Neural progenitor cell (in vitro differentiated cells): ENCODE results near the gene TTLL8. TPM values are rescaled to one million over a fixed set of nuclear protein-coding genes. Genes with fewer than 3 reads are reported as not detected.

Experiments used
- DNase-seq: peaks from one replicate; pipeline ENCODE4 v3.0.0-alpha.2; 2016; ENCODE audit warnings: low spot score
- H2AFZ ChIP-seq: fragments of 200-600 bp; sonication (generic); replicated peaks from 2 replicates; pipeline ENCODE4 v1.6.1; 2016; ENCODE audit warnings: antibody characterized with exemption
- H3F3A ChIP-seq: fragments of 200-600 bp; sonication (generic); 2 replicates; pipeline ENCODE4 v1.6.1; 2016; ENCODE audit warnings: antibody characterized with exemption, low read depth
- H3K27ac ChIP-seq: fragments of 200-600 bp; sonication (generic); 2 replicates; pipeline ENCODE4 v1.5.1; 2016; ENCODE audit warnings: mild to moderate bottlenecking
- H3K27me3 ChIP-seq: fragments of 200-600 bp; sonication (generic); 2 replicates; pipeline ENCODE4 v1.6.1; 2016; ENCODE audit warnings: mild to moderate bottlenecking, moderate library complexity
- H3K36me3 ChIP-seq: fragments of 200-600 bp; sonication (generic); 2 replicates; pipeline ENCODE4 v1.5.1; 2016
- H3K4me1 ChIP-seq: fragments of 200-600 bp; sonication (generic); 2 replicates; pipeline ENCODE4 v1.6.1; 2016; ENCODE audit warnings: mixed run types
- H3K4me2 ChIP-seq: fragments of 200-600 bp; sonication (generic); 2 replicates; pipeline ENCODE4 v1.6.1; 2016
- H3K4me3 ChIP-seq: fragments of 200-600 bp; sonication (generic); 2 replicates; pipeline ENCODE4 v1.5.1; 2016
- H3K79me2 ChIP-seq: fragments of 200-600 bp; sonication (generic); 2 replicates; pipeline ENCODE4 v1.6.1; 2016; ENCODE audit warnings: low read depth
- H3K9ac ChIP-seq: fragments of 200-600 bp; sonication (generic); 2 replicates; pipeline ENCODE4 v1.6.1; 2016
- H3K9me3 ChIP-seq: fragments of 200-600 bp; sonication (generic); 2 replicates; pipeline ENCODE4 v1.5.1; 2016; ENCODE audit warnings: low read depth
- H4K20me1 ChIP-seq: fragments of 200-600 bp; sonication (generic); 2 replicates; pipeline ENCODE4 v1.6.1; 2016; ENCODE audit warnings: low read depth
- H3K27ac Mint-ChIP-seq: 3 replicates; pipeline ENCODE4 v1.8.0; 2021; ENCODE audit warnings: mixed read lengths
- H3K27me3 Mint-ChIP-seq: 2 replicates; pipeline ENCODE4 v1.8.0; 2022; ENCODE audit warnings: low read depth, mild to moderate bottlenecking, inconsistent platforms, moderate library complexity, mixed read lengths; ENCODE audit not compliant: insufficient read depth
- H3K36me3 Mint-ChIP-seq: 3 replicates; pipeline ENCODE4 v1.8.0; 2021; ENCODE audit warnings: mixed read lengths
- H3K4me1 Mint-ChIP-seq: 3 replicates; pipeline ENCODE4 v1.8.0; 2021; ENCODE audit warnings: mixed read lengths
- H3K4me3 Mint-ChIP-seq: 3 replicates; pipeline ENCODE4 v1.8.0; 2021; ENCODE audit warnings: mild to moderate bottlenecking, moderate library complexity, mixed read lengths
- H3K9me3 Mint-ChIP-seq: 3 replicates; pipeline ENCODE4 v1.8.0; 2020; ENCODE audit warnings: mixed read lengths
- EZH2 ChIP-seq: fragments of 200-600 bp; sonication (generic); IDR thresholded peaks from 2 replicates; pipeline ENCODE4 v1.6.1; 2017; ENCODE audit warnings: antibody characterized with exemption, mild to moderate bottlenecking, moderate library complexity
- EZH2phosphoT487 ChIP-seq: fragments of 200-600 bp; sonication (generic); IDR thresholded peaks from 2 replicates; pipeline ENCODE4 v1.6.1; 2017; ENCODE audit warnings: antibody characterized with exemption
- total RNA-seq: library from RNA; depleted of rRNA; stranded (reverse); fragments of >200 nt; gene quantifications from 2 replicates; pipeline ENCODE4 v1.2.3, GENCODE V29; 2015; ENCODE audit warnings: low replicate concordance
- TF ChIP-seq, protein P1 (sequence below): fragments of 200-600 bp; sonication (generic); IDR thresholded peaks from 2 replicates; pipeline ENCODE4 v1.5.1; 2017; ENCODE audit warnings: antibody characterized with exemption, mild to moderate bottlenecking

TTLL8 gene
- total RNA-seq, 1 donor from 2014 or later = not detected

DNA sequence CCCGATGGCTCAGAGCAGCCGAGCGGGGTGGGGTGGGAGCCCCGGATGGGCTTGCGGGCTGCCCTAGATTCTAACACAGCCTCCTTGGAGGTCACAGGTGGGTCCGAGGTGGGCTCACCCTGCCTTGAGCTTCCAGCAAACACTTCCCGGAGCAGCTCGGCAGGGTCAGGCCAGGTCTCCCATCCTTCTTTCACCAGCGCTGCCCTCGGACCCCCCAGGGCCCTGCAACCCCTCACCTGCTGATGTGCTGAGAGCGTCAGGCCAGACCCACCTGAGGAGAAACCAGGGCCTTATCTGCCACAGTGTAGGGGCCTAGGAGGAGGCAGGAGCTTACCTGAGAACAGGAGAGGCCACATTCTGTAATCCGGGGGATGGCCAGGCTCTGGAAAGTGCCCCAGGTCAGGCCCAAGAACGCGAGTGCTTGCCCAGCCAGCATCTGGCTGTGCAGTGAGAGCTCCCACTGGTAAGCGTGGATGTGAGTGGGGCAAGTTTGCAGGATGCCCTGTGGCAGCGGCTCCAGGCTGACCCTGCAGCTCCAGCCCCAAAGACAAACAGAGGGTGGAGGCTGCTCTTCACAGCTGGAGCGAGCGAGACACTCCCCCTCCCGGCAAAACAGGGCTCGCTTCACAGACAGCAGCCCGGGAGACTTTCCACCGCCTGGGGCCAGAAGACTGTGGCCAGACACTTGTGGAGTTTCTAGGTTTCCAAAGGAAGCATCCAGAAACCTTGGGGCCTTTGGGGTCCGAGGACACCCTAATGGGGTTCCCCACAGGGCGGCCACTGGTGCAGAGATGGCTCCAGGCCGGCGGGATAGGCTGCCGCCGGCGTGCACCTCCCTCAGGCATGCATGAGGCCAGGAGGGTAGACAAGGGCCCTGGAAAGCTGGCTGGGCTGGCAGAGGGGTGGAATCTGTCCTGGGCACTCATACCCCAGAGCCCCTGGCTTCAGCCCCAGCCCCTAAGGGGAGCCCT lies 45.6 kb downstream of the TTLL8 start, which contains the start of gene IL17REL:
Gene IL17REL (minus strand): TSS at position 555 of the 971 bp plus-strand sequence. CDS start 119 bp downstream, at position 436.
- Histone ChIP-seq H3F3A (peaks cover 4% of the 10 kb centered on the region), H2AFZ (no peak within 1 kb of the TSS), H4K20me1 (no peaks in the 10 kb centered on the region), H3K36me3 (no peaks in the 10 kb centered on the region), H3K4me1 (peaks cover 15% of the 10 kb centered on the region), H3K9me3 (no peaks in the 10 kb centered on the region), H3K9ac (no peak within 1 kb of the TSS), H3K27ac (no peak within 1 kb of the TSS), H3K79me2 (no peaks in the 10 kb centered on the region), H3K4me3 (no peak within 1 kb of the TSS), H3K4me2 (no peak within 1 kb of the TSS), H3K27me3 (peaks cover 99% of the 10 kb centered on the region)
- peaks cover 28% of the 10 kb centered on the region for H3K27me3 Mint-ChIP-seq
- peak within 1 kb of the TSS; percentile 46 for H3K4me3 Mint-ChIP-seq
- no peak within 1 kb of the TSS for H3K27ac Mint-ChIP-seq
- TF ChIP-seq EZH2 = no peak
- no peak for TF ChIP-seq EZH2phosphoT487
- TF ChIP-seq, protein P1, sequence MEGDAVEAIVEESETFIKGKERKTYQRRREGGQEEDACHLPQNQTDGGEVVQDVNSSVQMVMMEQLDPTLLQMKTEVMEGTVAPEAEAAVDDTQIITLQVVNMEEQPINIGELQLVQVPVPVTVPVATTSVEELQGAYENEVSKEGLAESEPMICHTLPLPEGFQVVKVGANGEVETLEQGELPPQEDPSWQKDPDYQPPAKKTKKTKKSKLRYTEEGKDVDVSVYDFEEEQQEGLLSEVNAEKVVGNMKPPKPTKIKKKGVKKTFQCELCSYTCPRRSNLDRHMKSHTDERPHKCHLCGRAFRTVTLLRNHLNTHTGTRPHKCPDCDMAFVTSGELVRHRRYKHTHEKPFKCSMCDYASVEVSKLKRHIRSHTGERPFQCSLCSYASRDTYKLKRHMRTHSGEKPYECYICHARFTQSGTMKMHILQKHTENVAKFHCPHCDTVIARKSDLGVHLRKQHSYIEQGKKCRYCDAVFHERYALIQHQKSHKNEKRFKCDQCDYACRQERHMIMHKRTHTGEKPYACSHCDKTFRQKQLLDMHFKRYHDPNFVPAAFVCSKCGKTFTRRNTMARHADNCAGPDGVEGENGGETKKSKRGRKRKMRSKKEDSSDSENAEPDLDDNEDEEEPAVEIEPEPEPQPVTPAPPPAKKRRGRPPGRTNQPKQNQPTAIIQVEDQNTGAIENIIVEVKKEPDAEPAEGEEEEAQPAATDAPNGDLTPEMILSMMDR = no peak
- peaks cover 2% of the 10 kb centered on the region for H3K4me1 Mint-ChIP-seq
- no peaks in the 10 kb centered on the region for H3K36me3 Mint-ChIP-seq
- peaks cover 2% of the 10 kb centered on the region for H3K9me3 Mint-ChIP-seq
- no peak for DNase-seq

DNA sequence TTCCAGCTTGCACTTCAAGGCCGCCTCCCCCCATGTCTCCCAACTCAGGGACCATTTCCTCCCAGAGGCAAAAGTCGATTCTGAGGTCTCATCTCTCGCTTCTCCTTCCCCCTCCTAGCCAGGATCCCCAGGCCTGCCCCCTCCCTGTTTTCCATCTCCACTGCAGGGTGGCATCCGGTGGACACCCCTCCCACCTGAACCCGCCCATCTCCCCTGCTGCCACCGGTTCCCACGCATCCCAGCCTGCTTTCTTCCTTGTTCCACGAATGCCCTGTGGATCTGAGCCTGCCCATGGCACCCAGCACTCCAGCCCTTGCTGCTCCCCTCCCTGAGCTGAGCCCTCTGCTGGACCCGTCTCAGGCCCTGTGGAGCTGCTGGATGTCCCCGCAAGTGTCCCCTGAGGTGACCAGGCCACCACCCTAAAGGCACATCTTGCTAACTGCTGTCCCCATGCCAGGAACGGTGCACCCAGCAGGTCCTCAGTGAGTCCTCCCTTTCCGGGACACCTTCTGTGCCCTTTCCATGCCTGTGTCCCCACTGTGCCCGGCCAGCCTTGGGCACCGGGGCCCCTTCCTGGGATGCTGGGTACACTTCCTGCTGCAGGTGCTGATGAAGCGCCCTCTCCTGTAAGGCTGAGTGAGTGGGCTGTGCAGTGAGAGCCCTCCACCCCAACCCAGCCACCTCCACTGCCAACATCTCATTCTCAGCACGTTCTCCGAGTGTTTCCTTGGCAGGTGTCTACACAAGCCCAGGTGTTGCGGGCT lies 46.5 kb downstream of the TTLL8 start:
- no peak overlapping the region for H3K27ac ChIP-seq
- H3K27ac Mint-ChIP-seq = no peak overlapping the region
- H4K20me1 ChIP-seq = no peaks in the 10 kb centered on the region
- no peaks in the 10 kb centered on the region for H3K36me3 Mint-ChIP-seq
- H2AFZ ChIP-seq = no peak overlapping the region
- peaks cover 15% of the 10 kb centered on the region for H3K4me1 ChIP-seq
- H3K4me3 Mint-ChIP-seq = no peak overlapping the region
- H3K36me3 ChIP-seq = no peaks in the 10 kb centered on the region
- H3K4me2 ChIP-seq = peak overlapping the region; percentile 49
- peaks cover 2% of the 10 kb centered on the region for H3K4me1 Mint-ChIP-seq
- H3K27me3 ChIP-seq = peaks cover 90% of the 10 kb centered on the region
- no peaks in the 10 kb centered on the region for H3K9me3 ChIP-seq
- no peak for DNase-seq
- TF ChIP-seq EZH2phosphoT487 (no peak), EZH2 (no peak)
- TF ChIP-seq, protein P1 = no peak
- no peak overlapping the region for H3K9ac ChIP-seq
- H3K4me3 ChIP-seq = no peak overlapping the region
- peaks cover 4% of the 10 kb centered on the region for H3F3A ChIP-seq
- H3K79me2 ChIP-seq = no peaks in the 10 kb centered on the region
- peaks cover 28% of the 10 kb centered on the region for H3K27me3 Mint-ChIP-seq
- peaks cover 2% of the 10 kb centered on the region for H3K9me3 Mint-ChIP-seq

DNA sequence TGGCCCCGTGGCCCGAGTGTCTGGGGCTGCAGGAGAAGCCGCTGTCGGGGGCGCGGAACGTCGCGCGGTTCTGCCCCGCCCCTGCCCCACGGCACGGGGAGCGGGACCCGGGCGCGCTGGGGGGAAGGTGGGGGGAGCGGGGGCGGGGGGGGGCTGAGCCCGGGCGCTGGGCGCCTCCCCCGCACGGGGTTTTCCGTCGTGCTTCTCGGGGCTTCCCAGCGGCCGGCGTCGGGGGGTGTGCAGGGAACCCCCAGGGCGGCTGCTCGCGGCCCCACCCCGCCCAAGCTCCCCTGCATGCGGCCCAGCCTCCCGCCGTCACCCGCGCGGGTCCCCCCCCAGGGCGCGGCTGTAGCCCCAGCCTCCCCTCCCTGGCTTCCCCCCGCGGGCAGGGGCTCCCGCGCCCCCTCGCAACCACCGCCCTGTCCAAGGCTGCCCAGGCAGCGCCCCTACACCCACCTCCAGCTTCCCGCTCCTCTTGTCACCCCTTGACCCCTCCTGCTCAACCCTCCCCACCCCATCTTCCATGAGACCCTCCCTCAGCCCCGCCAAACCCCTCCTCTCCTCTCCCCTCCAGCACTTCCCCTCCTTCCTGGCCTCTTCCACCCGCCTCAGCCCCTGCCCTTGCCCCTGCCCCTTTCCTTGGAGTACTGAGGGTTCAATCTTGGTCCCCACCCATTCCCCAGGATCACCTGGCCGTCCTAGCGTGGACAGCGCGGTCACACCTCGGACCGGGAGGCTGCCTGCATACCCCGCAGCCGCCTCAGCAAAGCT lies 47.2 kb downstream of the TTLL8 start:
- Mint-ChIP-seq H3K9me3 (peaks cover 2% of the 10 kb centered on the region), H3K27me3 (peaks cover 25% of the 10 kb centered on the region), H3K36me3 (no peaks in the 10 kb centered on the region), H3K27ac (no peak overlapping the region), H3K4me3 (no peak overlapping the region), H3K4me1 (peaks cover 2% of the 10 kb centered on the region)
- Histone ChIP-seq H3K4me1 (peaks cover 15% of the 10 kb centered on the region), H3K27me3 (peaks cover 82% of the 10 kb centered on the region), H3K4me2 (peak overlapping the region; percentile 49), H3K36me3 (no peaks in the 10 kb centered on the region), H3K9ac (no peak overlapping the region), H3K79me2 (no peaks in the 10 kb centered on the region), H3K9me3 (no peaks in the 10 kb centered on the region), H2AFZ (no peak overlapping the region), H4K20me1 (no peaks in the 10 kb centered on the region), H3F3A (peaks cover 4% of the 10 kb centered on the region), H3K4me3 (peak overlapping the region; percentile 9), H3K27ac (no peak overlapping the region)
- DNase-seq = no peak
- TF ChIP-seq, protein P1 = no peak
- TF ChIP-seq EZH2phosphoT487 = peak; percentile 34
- peak; percentile 48 for TF ChIP-seq EZH2
